Activated T-cell treated with anti-CD3 and anti-CD28 coated beads for 1 hour (primary cell): ENCODE data around the gene SSR3.

Experiments
- DNase-seq: peaks from one replicate; pipeline ENCODE4 v3.0.0-alpha.2; 2020; ENCODE audit warnings: low read depth

Gene SSR3

GRCh38 chr3:156536524-156537316 lies 18.2 kb downstream of the SSR3 start:
- DNase-seq, result no peak

- DNase-seq, result no peak
Observed at GRCh38 chr3:156535798-156536197, 19.1 kb downstream of the SSR3 start.

- no peak for DNase-seq
Observed at GRCh38 chr3:156535162-156535627, 19.7 kb downstream of the SSR3 start.

GRCh38 chr3:156533205-156533604 lies 21.7 kb downstream of the SSR3 start:
- no peak for DNase-seq

GRCh38 chr3:156532730-156533129 lies 22.2 kb downstream of the SSR3 start:
- no peak for DNase-seq

GRCh38 chr3:156530980-156531379 lies 23.9 kb downstream of the SSR3 start:
- DNase-seq, result no peak

GRCh38 chr3:156527060-156527459 lies 27.9 kb downstream of the SSR3 start:
- DNase-seq, result no peak

- DNase-seq, result no peak
Observed at GRCh38 chr3:156525808-156526207, 29.1 kb downstream of the SSR3 start.

GRCh38 chr3:156522673-156523072 lies 32.2 kb downstream of the SSR3 start:
- no peak for DNase-seq

- no peak for DNase-seq
Observed at GRCh38 chr3:156519758-156520162, 35.2 kb downstream of the SSR3 start.

- DNase-seq, result no peak
Observed at GRCh38 chr3:156518726-156519125, 36.2 kb downstream of the SSR3 start.

- no peak for DNase-seq
Observed at GRCh38 chr3:156516961-156517360, 38.0 kb downstream of the SSR3 start.

- no peak for DNase-seq
Observed at GRCh38 chr3:156516284-156516683, 38.6 kb downstream of the SSR3 start.

- no peak for DNase-seq
Observed at GRCh38 chr3:156513619-156514018, 41.3 kb downstream of the SSR3 start.

GRCh38 chr3:156511987-156512677 lies 42.8 kb downstream of the SSR3 start:
- no peak for DNase-seq

- no peak for DNase-seq
Observed at GRCh38 chr3:156509189-156510174, 45.4 kb downstream of the SSR3 start.

GRCh38 chr3:156507285-156507684 lies 47.6 kb downstream of the SSR3 start:
- no peak for DNase-seq

- no peak for DNase-seq
Observed at GRCh38 chr3:156498307-156498706, 56.6 kb downstream of the SSR3 start.

GRCh38 chr3:156497326-156497725 lies 57.6 kb downstream of the SSR3 start:
- no peak for DNase-seq

GRCh38 chr3:156495816-156496215 lies 59.1 kb downstream of the SSR3 start:
- no peak for DNase-seq

GRCh38 chr3:156493887-156494286 lies 61.0 kb downstream of the SSR3 start:
- no peak for DNase-seq

GRCh38 chr3:156492801-156493261 lies 62.1 kb downstream of the SSR3 start:
- no peak for DNase-seq
